Activated CD8-positive, alpha-beta memory T cell treated with anti-CD3 and anti-CD28 coated beads, Interleukin-2, amount 50 U/mL, for 48 hours (primary cell): ENCODE measurements around the gene HHIPL2.

Experiments used
- DNase-seq: peaks from one replicate; pipeline ENCODE4 v3.0.0-alpha.2; 2020

Gene HHIPL2

DNA sequence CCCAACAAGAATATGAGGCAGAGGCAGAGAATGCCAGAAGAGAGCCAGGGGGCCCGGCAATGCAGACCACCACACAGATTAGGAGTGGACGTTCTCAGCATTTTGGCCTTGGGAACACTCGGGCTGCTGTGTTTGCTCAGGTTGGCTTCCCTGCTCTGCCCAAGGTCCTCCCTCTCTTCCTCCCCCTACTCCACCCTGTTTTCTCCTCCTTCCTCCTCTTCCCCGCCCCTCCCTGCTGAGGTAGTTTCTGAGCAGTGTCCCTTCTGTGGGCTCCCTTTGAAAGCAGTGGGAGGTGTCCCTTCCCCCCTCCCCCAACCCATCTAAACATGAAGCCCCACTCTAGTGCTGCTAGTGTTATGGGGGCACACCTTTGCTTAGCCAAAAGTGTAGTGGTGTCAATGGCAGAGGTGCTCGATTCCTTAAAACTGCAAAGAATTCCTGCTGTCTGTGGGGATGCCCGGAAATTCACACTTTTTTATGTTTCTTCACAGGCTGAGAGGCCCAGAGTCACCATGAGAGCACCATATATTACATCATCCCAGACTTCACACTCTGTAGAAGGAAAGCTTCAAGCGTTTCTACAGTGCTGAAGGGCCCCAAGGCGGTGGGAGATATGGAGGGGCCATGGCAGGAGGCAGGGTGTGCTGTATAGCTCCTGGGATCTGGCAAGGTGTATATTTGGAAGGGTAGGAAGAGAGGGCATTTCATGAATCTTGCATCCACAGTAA is at the start of gene HHIPL2:
Gene HHIPL2 (minus strand): TSS at position 161 of the 728 bp plus-strand sequence. CDS start 60 bp downstream, at position 101.
- DNase-seq, result no peak

DNA sequence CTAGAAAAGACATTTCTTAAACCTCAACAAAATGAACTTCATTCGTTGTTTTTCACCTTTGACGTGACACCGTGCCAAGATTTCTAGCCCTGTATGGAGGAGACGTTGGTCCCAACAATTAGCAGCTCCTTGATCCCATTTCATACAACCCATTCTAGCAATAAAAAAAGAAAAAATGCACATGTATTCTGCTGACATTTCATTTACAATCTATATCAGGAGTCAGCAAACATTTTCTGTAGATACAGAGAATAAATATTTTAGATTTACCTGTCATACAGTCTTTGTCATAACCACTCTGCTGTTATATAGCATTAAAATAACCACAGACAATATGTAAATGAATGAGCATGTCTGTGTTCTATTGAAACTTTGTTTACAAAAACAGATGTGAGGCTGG is 48.8 kb upstream of the HHIPL2 start:
- DNase-seq, result no peak

DNA sequence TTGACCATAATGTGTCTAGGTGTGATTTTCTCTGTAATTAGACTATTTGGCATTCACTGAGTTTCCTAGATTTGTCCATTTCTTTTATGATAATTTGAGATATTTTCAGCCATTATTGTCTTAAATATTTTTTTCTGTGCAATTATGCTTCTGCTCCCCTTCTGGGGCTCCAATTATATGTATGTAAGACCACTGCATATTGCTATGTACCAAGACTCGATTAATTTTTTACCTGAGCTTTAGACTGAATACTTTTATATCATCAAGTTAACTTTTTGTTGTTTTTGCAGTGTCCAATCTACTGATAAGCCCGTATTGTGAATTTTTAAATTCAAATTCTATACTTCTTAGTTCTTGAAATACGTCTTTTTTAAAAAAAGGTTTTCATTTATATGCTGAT is 46.9 kb upstream of the HHIPL2 start:
- DNase-seq, result no peak

DNA sequence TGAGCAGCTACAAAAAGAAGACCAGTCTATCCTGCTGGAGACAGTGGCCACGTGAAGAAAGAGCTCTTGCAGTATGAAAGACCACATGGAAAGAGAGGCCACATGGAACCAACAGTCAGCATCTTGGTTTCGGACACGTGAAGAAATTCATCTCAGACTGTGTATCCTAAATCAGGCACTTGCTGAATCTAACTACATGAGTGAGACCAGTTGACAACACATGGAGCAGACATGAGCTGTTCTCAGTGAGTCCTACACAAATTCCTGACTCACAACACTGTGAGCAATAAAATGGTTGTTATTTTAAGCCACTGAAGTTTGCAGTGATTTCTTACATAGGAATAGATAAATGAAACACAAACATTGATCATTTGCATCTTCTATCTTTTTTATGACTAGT is 44.3 kb upstream of the HHIPL2 start:
- no peak for DNase-seq

DNA sequence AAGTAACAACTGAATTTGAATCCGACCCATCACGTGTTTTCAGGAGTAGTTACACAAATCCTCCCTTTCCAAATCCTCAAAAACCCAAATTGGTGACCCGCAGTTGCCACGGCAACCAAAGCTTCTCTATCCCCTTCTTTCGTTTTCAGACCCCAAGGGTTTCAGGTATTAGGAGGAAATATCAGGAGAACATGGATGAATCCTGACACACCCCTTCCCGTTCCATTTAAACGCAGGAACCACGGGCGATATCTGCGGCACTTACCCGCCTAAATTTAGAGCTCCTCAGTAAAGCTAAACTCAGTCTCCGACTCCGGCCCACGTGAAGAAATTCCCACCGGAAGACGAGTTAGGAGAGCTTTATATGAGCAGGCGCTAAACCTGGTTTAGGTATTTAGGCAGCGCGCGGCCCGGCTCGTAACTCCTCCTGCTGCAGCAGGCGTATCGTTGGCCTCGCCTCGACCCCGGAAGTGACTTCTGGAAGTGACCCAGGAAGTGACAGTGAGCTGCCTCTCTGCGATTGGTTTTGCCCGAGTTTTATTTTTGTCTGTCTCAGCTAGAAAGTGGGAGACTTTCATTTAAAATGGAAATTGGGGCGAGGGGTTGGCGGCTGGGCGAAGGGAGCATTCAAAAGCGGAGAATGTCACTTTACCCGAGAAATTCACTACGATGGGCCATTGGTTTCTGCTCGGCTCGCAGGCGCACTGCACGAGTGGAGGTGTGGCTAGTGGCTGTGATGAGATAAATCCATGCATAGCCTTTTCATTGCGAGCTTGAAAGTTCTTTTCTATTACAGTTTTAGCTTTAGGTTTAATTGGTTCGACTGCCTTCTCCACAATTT is 41.8 kb upstream of the HHIPL2 start, which contains the start of gene TAF1A:
Gene TAF1A (minus strand): TSS at position 472 of the 841 bp plus-strand sequence.
- peak; percentile 88 for DNase-seq

DNA sequence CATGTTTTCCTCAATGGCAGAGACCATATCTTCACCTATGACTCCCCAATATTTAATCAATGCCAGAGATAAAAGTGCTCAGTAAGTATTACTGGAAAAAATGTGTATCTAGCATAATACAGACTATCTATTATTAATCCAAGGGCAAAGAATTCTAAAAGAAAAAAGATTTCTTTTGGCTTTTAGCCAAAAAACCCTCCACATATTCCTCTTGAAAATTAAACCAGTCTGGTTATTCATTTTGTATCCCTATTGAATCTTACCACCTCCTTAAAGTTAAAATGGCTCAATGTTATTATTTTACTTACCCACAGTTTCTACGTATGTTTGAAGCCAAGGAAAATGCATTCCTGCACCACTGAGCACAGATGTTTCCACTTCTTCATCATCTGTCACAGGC is 40.2 kb upstream of the HHIPL2 start:
- DNase-seq, result no peak

DNA sequence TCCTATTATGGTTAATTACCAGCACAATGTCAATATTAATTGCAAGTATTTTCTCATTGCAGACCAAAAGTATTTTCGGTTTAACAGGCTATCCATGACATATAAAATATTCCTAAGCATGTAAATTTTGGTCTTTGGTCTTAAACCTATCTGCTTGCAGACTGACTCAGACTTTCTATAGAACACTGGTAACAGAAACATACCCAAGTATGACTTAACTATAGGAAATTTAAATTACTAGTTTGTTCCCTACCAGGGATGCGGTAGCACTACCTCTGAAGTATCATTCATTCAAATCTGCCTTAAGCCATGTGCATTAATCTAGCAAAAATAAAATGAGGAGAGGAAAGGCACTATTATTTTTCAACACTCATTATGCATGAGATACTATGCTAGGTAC is 38.9 kb upstream of the HHIPL2 start:
- DNase-seq, result no peak

DNA sequence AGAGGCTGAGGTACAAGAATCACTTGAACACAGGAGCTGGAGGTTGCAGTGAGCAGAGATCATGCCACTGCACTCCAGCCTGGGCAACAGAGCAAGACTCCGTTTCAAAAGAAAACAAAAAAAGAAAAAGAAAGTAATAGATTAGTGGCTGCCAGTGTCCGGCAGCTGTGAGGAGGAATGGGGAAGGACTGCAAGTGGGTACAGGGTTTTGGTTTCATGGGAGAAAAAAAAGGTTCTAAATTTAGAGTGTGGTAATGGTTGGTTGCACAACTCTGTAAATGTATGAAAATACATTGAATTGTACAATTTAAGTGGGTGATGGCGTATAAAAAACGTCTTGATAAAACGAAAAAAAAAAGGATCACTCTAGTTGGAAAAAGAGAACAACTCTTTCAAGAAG is 35.2 kb upstream of the HHIPL2 start:
- no peak for DNase-seq

DNA sequence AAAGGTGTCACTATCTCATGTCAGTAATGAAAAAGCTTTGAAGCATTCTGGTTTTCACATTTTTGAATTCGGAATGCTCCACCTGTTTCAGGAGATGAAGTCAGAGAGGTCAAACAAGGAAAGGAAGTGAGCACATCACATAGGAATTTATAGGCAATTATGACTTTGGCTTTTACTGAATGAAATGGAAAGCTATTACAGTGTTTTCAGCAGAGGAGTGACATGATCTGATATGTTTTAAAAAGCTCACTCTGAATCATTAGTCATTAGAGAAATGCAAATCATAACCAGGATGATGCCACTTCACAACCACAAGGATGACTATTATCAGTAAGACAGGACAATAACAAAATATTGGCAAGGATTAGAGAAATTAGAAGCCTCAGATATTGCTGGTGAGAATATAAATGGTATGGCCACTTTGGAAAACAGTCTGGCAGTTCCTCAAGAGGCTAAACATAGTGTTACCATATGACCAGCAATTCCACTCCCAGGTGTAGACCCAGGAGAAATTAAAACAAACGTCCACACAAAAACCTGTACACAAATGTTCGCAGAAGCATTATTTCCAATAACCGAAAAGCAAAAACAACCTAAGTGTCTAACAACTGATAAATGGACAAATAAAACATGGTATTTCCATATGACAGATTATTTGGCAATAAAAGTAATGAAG is 34.3 kb upstream of the HHIPL2 start:
- DNase-seq, result no peak

DNA sequence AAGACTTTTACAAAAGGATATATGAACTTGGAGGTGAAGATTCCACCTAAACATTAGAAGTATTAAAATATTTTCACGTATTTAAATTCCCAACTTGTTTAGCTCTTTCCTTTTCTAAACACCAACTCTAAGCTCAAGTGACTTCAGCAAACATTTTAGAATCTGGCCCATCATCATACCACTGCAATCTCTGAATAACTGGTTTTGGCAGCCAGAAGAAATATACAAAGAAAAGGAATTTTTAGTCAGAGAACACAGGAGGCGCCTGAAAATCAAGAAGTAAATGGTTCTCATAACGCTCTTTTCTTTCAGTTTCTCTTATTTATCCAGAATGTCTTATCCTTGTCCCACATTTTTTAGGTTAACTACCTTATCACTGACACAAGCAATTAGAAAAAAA is 31.4 kb upstream of the HHIPL2 start:
- no peak for DNase-seq

DNA sequence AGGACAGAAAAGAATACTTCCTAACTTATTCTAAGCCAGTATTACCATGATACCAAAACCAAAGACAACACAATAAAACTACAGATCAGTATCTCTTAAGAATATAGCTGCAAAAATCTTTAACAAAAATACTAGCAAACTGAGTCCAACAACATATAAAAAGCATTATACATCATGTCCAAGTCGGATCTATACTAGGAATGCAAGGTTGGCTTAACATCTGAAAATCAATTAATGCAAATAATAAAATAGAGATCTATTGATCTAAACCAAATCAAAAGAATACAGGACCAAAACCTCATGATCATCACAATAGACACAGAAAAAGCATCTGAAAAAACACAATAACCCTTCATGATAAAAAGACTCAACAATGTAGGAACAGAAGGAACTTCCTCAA is 22.9 kb upstream of the HHIPL2 start:
- DNase-seq, result no peak

DNA sequence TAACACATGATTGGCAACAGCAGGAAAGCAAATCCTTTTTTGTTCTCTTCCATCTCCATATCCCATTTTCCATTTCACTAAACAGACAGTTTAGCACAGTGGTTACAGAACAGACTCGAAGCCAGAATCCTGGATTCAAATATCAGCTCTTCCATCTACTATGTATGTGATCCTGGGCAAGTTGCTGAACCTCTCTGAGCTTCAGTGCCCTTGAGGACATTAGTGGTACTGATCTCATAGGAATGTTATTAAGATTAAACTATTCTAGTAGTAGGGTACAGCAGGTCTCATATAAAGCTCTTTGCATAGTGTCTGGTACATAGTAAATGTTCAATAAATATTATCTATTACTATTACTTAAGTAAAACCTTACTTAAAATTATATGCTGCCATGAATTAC is 13.8 kb upstream of the HHIPL2 start:
- no peak for DNase-seq

DNA sequence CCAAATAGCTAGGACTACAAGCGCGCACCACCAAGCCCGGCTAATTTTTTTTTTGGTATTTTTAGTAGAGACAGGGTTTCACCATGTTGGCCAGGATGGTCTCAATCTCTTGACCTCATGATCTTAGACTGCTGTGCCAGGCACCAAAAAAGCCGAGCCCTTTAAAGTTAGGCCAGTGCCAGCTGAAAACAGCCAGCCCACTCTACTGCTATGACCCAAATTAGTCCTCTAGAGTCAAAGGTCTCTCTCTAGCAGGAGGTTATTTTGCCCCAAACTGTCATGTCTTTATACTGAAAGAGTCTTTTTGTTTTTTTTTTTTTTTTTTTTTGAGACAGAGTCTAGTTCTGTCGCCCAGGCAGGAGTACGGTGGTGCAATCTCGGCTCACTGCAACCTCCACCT is 9.7 kb upstream of the HHIPL2 start:
- no peak for DNase-seq

DNA sequence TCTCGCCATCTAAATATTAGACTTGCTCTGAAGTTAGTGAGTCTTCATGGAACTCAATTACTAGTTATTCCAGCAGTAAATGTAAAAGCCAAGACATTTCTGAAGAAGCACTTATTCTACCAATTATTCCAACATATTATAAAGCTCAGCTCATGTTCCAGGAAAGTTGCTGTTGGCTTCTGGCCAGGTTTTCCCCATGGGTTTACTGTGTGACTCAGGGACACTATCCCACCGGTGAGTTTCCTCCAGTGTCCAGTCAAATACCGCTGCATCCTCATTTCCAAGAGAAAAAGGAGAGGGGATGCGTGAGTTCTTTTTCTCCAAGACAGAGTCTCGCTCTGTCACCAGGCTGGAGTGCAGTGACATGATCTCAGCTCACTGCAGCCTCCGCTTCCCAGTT is 9.2 kb upstream of the HHIPL2 start:
- no peak for DNase-seq

DNA sequence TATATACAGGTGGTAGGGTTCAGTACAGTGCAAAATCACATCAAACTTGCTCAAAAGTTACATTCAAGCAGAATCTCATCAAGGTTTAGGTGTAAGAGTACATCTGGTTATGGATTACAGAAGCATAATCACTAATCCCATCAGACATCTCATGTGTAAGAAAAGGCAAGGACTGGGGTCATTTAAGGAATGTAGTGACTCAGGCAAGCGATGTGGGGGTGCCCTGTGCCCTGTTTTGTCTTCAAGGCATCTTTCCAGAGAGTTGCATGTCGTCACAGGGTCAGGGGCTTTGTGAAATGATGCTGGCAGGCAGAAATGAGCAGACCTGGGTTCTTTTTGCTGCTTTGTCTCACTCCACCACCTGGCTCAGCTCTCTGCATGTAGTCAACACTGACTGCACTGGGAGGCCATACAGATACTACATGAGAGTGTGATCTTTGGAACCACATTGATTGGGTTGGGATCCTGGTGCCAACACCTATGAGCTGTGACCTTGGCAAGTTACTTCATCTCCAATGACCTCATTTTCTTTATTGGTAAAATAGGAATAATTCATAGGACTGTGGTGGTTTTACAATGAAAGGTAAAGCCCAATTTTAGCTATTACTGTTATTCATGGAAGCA is 8.2 kb upstream of the HHIPL2 start:
- DNase-seq, result no peak

DNA sequence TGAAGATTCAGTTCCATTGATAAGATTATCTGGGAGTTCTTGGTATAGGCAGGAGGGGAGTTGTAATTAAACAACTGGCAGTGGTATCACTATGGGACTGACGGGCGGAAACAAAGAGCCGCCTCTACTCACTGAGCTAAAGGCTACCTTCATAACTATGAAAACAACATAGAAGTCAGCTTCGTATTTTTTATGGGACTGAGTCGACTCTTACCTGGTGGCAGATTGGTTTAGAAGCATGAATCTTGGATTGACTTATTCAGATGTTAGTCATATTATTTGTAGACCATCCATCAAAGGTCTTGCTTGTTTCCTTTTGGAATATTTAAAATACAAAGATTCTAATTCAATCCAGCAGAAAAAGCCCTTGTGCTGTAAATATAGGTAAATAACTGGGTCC is 6.3 kb upstream of the HHIPL2 start:
- no peak for DNase-seq

DNA sequence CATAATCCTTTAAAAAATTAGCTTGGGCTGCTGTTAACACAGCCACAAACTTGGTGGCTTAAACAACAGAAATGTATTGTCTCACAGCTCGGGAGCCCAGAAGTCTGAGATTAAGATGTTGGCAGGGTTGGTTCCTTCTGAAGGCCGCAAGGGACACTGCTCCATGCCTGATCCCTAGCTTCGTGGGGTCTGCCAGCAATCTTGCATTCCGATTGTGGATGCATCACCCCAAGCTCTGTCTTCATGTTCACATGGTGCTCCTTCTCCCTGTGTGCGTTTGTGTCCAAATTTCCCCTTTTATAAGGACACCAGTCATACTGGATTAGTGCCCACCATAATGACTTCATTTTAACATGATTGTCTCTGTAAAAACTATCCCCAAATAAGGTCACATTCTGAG is 5.0 kb upstream of the HHIPL2 start:
- DNase-seq, result no peak

DNA sequence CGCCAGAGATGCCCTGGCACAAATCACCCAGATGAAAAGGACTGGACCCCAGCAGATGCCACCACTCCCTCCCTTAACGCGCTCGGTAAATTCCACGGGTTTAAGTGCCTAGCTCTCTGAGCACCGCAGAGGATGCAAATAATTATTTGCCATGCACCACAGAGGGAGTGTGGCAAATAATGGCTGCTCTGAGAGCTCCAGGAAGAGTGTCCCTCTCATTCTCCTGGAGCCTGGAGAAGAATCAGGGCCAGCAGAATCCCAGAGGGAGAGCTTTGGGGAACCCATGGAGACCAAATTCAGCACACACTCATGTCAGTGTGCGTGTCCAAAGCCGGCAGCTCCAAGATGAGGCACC is 667 bp downstream of the HHIPL2 start:
- no peak for DNase-seq

DNA sequence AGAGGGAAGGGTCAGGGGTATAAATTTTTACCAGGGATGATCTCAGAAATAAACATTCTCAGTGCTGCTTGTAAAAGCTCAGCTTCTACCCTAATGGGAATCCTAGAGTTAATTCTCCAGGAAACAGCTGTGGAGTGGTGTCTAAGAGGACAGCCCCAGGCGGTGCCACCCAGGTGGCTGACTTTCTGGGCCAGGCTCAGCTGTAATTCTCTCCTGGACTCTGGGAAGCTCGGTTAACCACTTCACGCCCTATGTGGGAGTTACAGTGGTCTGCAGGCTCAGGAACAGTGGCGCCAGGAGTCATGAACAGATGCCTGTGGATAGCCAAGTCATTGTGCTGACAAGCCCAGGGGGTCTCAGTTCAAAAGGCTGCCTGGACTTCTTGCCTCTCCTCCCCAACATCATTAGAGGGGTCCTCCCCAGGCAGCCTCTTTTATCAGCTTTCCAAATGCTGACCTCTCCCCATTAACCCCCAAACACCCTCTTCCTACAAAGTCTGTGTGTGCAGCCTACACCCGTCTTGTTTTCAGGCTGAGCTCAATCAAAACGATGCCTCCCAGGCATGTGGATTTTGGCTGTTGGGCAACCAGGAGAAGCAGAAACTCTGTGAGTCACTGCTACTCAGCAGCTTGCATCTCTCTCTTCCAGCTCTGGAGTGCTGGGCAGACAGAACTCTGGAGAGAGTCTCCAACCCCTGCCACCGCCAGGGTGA is 1.2 kb downstream of the HHIPL2 start:
- DNase-seq, result no peak

DNA sequence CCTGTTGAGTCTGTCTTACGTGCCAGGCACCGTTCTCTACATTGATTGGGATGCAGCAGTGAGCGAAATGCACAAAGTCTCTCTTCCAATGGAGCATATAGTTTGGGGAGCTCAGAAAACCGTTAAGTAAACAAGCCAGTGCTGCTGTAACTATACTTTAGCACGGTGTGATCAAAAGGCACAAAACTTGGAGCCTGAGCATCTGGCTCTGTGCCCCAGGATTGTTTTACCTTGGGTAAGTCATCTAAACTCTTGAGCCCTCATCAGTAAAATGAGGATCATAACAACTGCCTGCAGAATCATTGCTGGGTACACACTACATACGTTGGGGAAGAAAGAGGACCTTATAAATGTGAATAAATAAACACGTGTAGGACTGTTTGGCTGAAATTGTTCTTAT is 1.8 kb downstream of the HHIPL2 start:
- no peak for DNase-seq

DNA sequence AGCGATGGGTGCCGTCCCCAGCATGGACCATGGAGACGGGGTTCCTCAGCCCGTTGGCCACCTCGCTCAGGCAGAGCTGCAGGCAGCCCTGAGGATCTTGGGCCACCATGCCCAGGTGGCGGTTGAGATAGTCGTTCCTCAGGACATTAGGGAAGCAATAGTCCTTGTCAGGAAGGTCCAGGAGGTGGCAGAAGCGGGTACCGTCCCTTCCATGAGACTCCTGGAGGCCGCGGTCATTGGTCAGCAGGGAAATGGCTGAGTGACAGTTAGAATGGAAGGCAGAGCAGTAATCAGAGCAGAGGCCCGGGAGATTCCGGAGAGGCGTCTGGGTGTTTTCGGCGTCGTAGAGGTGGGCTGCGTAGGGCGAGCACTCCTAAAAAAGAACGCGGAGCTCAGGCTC is 4.1 kb downstream of the HHIPL2 start:
- DNase-seq, result no peak

DNA sequence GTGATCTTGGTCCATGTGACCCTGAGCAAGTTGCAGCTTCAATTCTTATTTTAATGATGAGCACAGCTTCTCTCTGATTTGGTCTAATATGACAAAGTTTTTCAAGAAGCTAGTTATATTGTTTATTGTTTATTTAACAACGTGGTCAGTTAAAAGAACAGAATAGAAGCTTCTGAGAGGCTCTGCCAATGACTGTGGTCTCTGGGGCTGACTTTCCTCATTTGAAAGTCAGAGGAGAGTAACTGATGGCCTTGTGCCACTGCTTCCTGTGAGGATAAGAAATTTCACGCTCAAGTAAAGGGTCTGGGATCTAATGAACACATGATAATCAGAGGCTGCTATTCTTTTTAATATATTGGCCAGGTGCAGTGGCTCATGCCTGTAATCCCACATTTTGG is 7.3 kb downstream of the HHIPL2 start:
- no peak for DNase-seq
